Esophagus muscularis mucosa (tissue), 4 donors: ENCODE data around the gene MROH8. TPM values are rescaled to one million over a fixed set of nuclear protein-coding genes. Genes with fewer than 3 reads are reported as not detected.

Source experiments
- DNase-seq: peaks from one replicate; pipeline ENCODE4 v3.0.0-alpha.2; 2017; ENCODE audit errors: extremely low spot score
- H3K27ac ChIP-seq, 4 donors: fragments of 200-600 bp; sonication (generic); replicated peaks in 1 of 4; 1 replicate in 3 of 4; 2 replicates in 1 of 4; pipeline ENCODE4 v1.5.1; 2016 to 2019; ENCODE audit warnings: mild to moderate bottlenecking in 1 of 4
- H3K27me3 ChIP-seq, 4 donors: fragments of 200-600 bp; sonication (generic); one replicate each; pipeline versions ENCODE4 v1.5.1 to v1.6.0; 2016 to 2019
- H3K36me3 ChIP-seq, 4 donors: fragments of 200-600 bp; sonication (generic); one replicate each; pipeline ENCODE4 v1.5.1; 2016 to 2019
- H3K4me1 ChIP-seq, 4 donors: fragments of 200-600 bp; sonication (generic); one replicate each; pipeline ENCODE4 v1.5.1; 2016 to 2019
- H3K4me3 ChIP-seq, 4 donors: fragments of 200-600 bp; sonication (generic); 1 replicate in 2 of 4; 2 replicates in 2 of 4; pipeline ENCODE4 v1.5.1; 2016 to 2019; ENCODE audit warnings: mild to moderate bottlenecking in 4 of 4, moderate library complexity in 1 of 4
- H3K9me3 ChIP-seq, 4 donors: fragments of 200-600 bp; sonication (generic); 1 replicate in 3 of 4; 2 replicates in 1 of 4; pipeline ENCODE4 v1.5.1; 2016 to 2019
- CTCF ChIP-seq, 3 experiments: fragments of 200-600 bp in 2 of 3; fragments of 450-650 bp in 1 of 3; sonication (generic) in 2 of 3; IDR thresholded peaks; one replicate each; pipeline ENCODE4 v1.5.1; 2017 to 2019; ENCODE audit warnings: antibody characterized with exemption in 3 of 3, mild to moderate bottlenecking in 2 of 3, moderate library complexity in 1 of 3
- EP300 ChIP-seq: sonication (generic); formaldehyde crosslinking; IDR thresholded peaks from one replicate; pipeline ENCODE4 v1.6.1; 2017; ENCODE audit warnings: antibody characterized with exemption
- POLR2A ChIP-seq: fragments of 450-650 bp; IDR thresholded peaks from one replicate; pipeline ENCODE4 v1.6.1; 2017; ENCODE audit warnings: antibody characterized with exemption, moderate library complexity, mild to moderate bottlenecking, low read depth
- POLR2AphosphoS5 ChIP-seq, 2 donors: sonication (generic); formaldehyde crosslinking; IDR thresholded peaks; one replicate each; pipeline ENCODE4 v1.6.1; 2017; ENCODE audit warnings: antibody characterized with exemption in 2 of 2
- WGBS: methylation state at CpG from one replicate; pipeline ENCODE4 v1.1.5; 2018; 5-methylcytosine and 5-hydroxymethylcytosine counted together
- intact Hi-C: fragments of 100-400 bp; cut with DNase I; formaldehyde crosslinking; loops from one replicate; pipeline ENCODE4 v1.15.1; 2023
- total RNA-seq, 4 donors: library from RNA; depleted of rRNA; stranded (reverse); fragments of >200 nt; gene quantifications; one replicate each; pipeline versions ENCODE4 v1.1.0 to v1.2.1, GENCODE V29; 2016

Gene MROH8
- 1 to 10 TPM; 2.7 to 6.2 (median 3.0) TPM for total RNA-seq

GRCh38 chr20:37178839-37179682 lies at the start of gene MROH8, which contains the start of gene RPN2:
TSS of gene MROH8 (minus strand) at chr20:37179548.
TSS of gene RPN2 (plus strand) at chr20:37179330. CDS start at chr20:37179357, 27 bp downstream.
- H3K9me3 ChIP-seq = no peaks in the 10 kb centered on the region
- peaks cover 0 to 14% (median 5%) of the 10 kb centered on the region in 4 donors for H3K36me3 ChIP-seq
- peaks cover 17 to 49% (median 43%) of the 10 kb centered on the region in 4 donors for H3K4me1 ChIP-seq
- WGBS = 0% methylated on average over 9 of the region's 80 CpGs
- peak; percentile 99 for DNase-seq
- peak within 1 kb of the TSS; percentile 89 to 99 (median 96) for H3K27ac ChIP-seq
- TF ChIP-seq POLR2A (peak; percentile 18), EP300 (no peak), POLR2AphosphoS5 (IDR thresholded peaks at IDR 0.05) (peak; percentile 84 to 85), CTCF (IDR thresholded peaks at IDR 0.05) (no peak)
- no peaks in the 10 kb centered on the region for H3K27me3 ChIP-seq
- intact Hi-C loops = no loop called here
- H3K4me3 ChIP-seq = peak within 1 kb of the TSS; percentile 77 to 93 (median 84)

DNA sequence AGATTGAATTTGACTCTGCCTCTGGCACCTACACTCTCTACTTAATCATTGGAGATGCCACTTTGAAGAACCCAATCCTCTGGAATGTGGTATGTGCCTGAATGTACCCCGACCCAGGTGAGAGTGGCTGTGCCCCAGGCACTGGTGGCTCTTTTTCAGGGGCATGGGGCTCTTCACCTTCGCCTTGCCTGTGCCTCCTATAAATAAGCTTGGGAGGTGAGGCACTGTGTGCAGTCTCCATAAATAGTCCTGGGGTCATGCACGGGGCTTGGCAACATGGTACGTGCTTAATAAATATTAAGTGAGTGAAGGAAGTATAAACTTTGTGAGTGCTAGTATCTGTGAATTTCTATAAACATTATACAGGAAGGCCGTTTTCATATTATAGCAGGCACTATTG lies 49.3 kb upstream of the MROH8 start:
- peaks cover 24 to 43% (median 29%) of the 10 kb centered on the region in 4 donors for H3K4me1 ChIP-seq
- no peaks in the 10 kb centered on the region for H3K9me3 ChIP-seq
- peak overlapping the region in 3 of 4 donors; percentile 29 to 48 (median 31) for H3K27ac ChIP-seq
- DNase-seq = no peak
- no peaks in the 10 kb centered on the region for H3K27me3 ChIP-seq
- 78% methylated on average over 5 of the region's 5 CpGs for WGBS
- intact Hi-C loops = no loop called here
- H3K36me3 ChIP-seq = peaks cover 69 to 100% (median 88%) of the 10 kb centered on the region in 4 donors
- no peak for TF ChIP-seq EP300
- no peak for TF ChIP-seq POLR2AphosphoS5 (IDR thresholded peaks at IDR 0.05)
- no peak for TF ChIP-seq POLR2A
- TF ChIP-seq CTCF (IDR thresholded peaks at IDR 0.05) = no peak
- no peak overlapping the region for H3K4me3 ChIP-seq

DNA sequence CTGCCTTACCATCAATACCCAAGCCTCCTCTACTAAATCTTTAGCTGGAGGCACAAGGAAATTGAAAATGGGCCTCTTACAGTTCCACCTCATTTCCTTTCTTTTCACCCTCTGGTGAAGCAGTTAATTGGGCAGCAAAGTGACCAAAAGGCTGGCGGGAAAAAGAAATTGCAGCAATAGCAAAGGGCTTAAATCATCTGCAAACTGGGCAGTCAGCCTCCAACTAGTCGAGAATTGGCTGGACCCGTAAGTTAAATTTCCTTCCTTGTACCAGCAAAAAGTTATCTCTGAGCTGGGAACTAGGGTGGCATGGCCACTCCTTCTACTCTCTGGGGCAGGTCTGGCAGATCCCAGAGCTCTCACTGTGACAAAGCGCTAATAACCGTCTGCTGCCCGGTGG lies 48.7 kb upstream of the MROH8 start:
- Histone ChIP-seq H3K4me1 (peaks cover 24 to 43% (median 31%) of the 10 kb centered on the region in 4 donors), H3K36me3 (peaks cover 67 to 100% (median 88%) of the 10 kb centered on the region in 4 donors), H3K27me3 (no peaks in the 10 kb centered on the region), H3K27ac (peak overlapping the region; percentile 29 to 48 (median 30)), H3K4me3 (no peak overlapping the region), H3K9me3 (no peaks in the 10 kb centered on the region)
- WGBS = 66% methylated on average over 6 of the region's 6 CpGs
- no peak for DNase-seq
- TF ChIP-seq POLR2A (no peak), POLR2AphosphoS5 (IDR thresholded peaks at IDR 0.05) (no peak), EP300 (no peak), CTCF (IDR thresholded peaks at IDR 0.05) (no peak)
- intact Hi-C loops = no loop called here

DNA sequence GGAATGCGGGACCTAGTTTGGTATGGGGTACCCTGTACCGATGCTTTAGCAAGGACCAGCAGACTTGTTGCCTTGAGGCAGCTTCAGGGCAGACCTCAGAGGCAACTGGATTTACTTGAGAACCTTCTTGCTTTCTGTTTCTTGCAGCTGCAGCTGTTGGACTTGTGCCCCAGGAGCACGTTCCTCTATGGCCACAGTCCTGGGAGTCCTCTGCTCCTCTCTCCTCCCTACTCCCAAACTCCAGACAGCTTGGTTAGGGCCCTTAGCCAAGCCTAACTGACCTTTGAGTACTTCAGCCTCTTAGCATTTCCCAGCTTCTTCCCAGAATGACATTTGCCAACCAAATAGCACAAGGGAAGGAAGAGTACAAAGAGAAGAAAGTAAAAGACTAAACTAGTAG lies 47.5 kb upstream of the MROH8 start:
- H3K36me3 ChIP-seq = peaks cover 55 to 92% (median 79%) of the 10 kb centered on the region in 4 donors
- intact Hi-C loops = no loop called here
- peaks cover 26 to 48% (median 42%) of the 10 kb centered on the region in 4 donors for H3K4me1 ChIP-seq
- TF ChIP-seq POLR2A (no peak), EP300 (no peak), POLR2AphosphoS5 (IDR thresholded peaks at IDR 0.05) (no peak), CTCF (IDR thresholded peaks at IDR 0.05) (no peak)
- WGBS = 60% methylated on average over 3 of the region's 3 CpGs
- H3K9me3 ChIP-seq = no peaks in the 10 kb centered on the region
- DNase-seq = no peak
- H3K27ac ChIP-seq = peak overlapping the region in 3 of 4 donors; percentile 16 to 48 (median 38)
- H3K4me3 ChIP-seq = no peak overlapping the region
- H3K27me3 ChIP-seq = no peaks in the 10 kb centered on the region
